Caco-2 (cell line): Measurements from ENCODE around the gene KCNG1. TPM values are rescaled to one million over a fixed set of nuclear protein-coding genes. Genes with fewer than 3 reads are reported as not detected.

ENCODE experiments used
- BruUV-seq: library from RNA; stranded (reverse); fragments of 400-500 nt; replicated peaks from 2 replicates; lab custom pipeline; 2021; lab: Mats Ljungman, UMichigan
- CTCF ChIA-PET: fragments of 300-600 bp; sonication (Branson Sonifier 250); formaldehyde crosslinking; loops from one replicate; lab custom pipeline; 2022; ENCODE audit warnings: antibody characterized with exemption; lab: Charles Lee
- POLR2A ChIA-PET: fragments of 300-600 bp; sonication (Branson Sonifier 250); formaldehyde crosslinking; loops from one replicate; lab custom pipeline; 2022; ENCODE audit warnings: antibody characterized with exemption; lab: Charles Lee
- DNase-seq, 2 experiments: peaks; one replicate each; pipeline versions ENCODE4 v3.0.0 to v3.0.0-alpha.2; 2020 to 2022
- H3K27me3 ChIP-seq: replicated peaks from 2 replicates; pipeline ENCODE4 v1.6.0; 2011; ENCODE audit warnings: low read length; ENCODE audit not compliant: control insufficient read depth, insufficient read depth
- H3K36me3 ChIP-seq: 2 replicates; pipeline ENCODE4 v1.5.1; 2011; ENCODE audit warnings: low read length; ENCODE audit not compliant: control insufficient read depth, insufficient read depth
- H3K4me1 ChIP-seq: fragments of 250-450 bp; sonication (Bioruptor Pico); 2 replicates; pipeline ENCODE4 v1.5.1; 2020; ENCODE audit warnings: mild to moderate bottlenecking
- H3K4me3 ChIP-seq: 2 replicates; pipeline ENCODE4 v1.5.1; 2011; ENCODE audit warnings: low read depth, mild to moderate bottlenecking, control low read depth, low read length
- H3K9me3 ChIP-seq: fragments of 250-450 bp; sonication (Bioruptor Pico); 2 replicates; pipeline ENCODE4 v1.5.1; 2020; ENCODE audit warnings: mild to moderate bottlenecking, moderate library complexity
- H3K27ac Mint-ChIP-seq: one replicate; pipeline ENCODE4 v1.8.0; 2022; ENCODE audit warnings: mixed read lengths; ENCODE audit not compliant: unreplicated experiment
- H3K27me3 Mint-ChIP-seq: one replicate; pipeline ENCODE4 v1.8.0; 2022; ENCODE audit warnings: mixed read lengths; ENCODE audit not compliant: insufficient read depth, unreplicated experiment
- H3K36me3 Mint-ChIP-seq: one replicate; pipeline ENCODE4 v1.8.0; 2022; ENCODE audit warnings: mild to moderate bottlenecking, mixed read lengths; ENCODE audit not compliant: insufficient read depth, unreplicated experiment
- H3K4me1 Mint-ChIP-seq: one replicate; pipeline ENCODE4 v1.8.0; 2022; ENCODE audit warnings: low read depth, mixed read lengths; ENCODE audit not compliant: unreplicated experiment
- H3K4me3 Mint-ChIP-seq: one replicate; pipeline ENCODE4 v1.8.0; 2022; ENCODE audit warnings: mild to moderate bottlenecking, moderate library complexity, mixed read lengths; ENCODE audit not compliant: unreplicated experiment
- H3K9me3 Mint-ChIP-seq: one replicate; pipeline ENCODE4 v1.8.0; 2022; ENCODE audit warnings: mixed read lengths; ENCODE audit not compliant: unreplicated experiment
- intact Hi-C: fragments of 100-400 bp; cut with micrococcal nuclease; formaldehyde crosslinking; loops from one replicate; pipeline ENCODE4 v1.10.0; 2022; ENCODE audit not compliant: unreplicated experiment
- total RNA-seq: library from RNA; stranded (reverse); gene quantifications from 2 replicates; pipeline ENCODE4 v1.2.3, GENCODE V29; 2022
- TF ChIP-seq, protein P1 (sequence below), 2 experiments: fragments of 200-600 bp in 1 of 2; IDR thresholded peaks; 1 replicate in 1 of 2; 2 replicates in 1 of 2; pipeline versions ENCODE4 v1.5.1 to v1.8.0; 2011 to 2022; ENCODE audit warnings: antibody characterized with exemption in 1 of 2, control low read depth in 1 of 2, inconsistent platforms in 1 of 2, low read depth in 1 of 2, low read length in 1 of 2, mild to moderate bottlenecking in 1 of 2, moderate library complexity in 1 of 2; ENCODE audit not compliant: insufficient read depth in 1 of 2, severe bottlenecking in 1 of 2, unreplicated experiment in 1 of 2

The KCNG1 gene
- total RNA-seq, 1 experiment from 2014 or later = 1.5 TPM

DNA sequence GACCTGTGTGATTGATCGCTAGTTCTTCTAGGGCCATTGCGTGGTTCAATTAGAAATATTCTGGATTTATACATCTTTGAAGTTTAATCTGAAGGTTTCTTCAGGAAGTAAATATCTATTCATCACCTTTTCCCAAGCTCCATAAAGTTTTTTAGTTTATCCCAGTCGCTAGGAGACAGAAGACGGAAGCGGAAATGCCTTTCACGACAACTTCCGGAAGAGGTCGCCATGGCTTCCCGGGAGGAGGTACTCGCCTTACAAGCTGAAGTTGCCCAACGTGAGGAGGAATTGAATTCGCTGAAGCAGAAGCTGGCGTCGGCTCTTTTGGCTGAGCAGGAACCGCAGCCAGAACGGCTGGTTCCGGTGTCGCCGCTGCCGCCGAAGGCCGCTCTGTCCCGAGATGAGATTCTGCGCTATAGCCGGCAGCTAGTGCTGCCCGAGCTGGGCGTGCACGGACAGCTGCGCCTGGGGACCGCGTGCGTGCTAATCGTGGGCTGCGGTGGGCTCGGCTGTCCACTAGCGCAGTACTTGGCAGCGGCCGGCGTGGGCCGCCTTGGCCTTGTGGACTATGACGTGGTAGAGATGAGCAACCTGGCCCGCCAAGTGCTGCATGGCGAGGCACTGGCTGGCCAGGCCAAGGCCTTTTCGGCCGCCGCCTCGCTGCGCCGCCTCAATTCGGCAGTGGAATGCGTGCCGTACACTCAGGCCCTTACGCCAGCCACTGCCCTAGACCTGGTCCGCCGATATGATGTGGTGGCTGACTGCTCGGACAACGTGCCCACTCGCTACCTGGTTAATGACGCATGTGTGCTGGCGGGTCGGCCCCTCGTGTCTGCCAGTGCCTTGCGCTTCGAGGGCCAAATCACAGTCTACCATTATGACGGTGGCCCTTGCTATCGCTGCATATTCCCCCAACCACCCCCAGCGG is 64.0 kb downstream of the KCNG1 start, which contains the start of gene MOCS3:
Gene MOCS3, plus strand, starts transcription at position 204 of the 928 bp plus-strand sequence. Its CDS starts 25 bp downstream, at position 229.
- Mint-ChIP-seq H3K4me1 (peaks cover 22% of the 10 kb centered on the region), H3K9me3 (no peaks in the 10 kb centered on the region), H3K36me3 (peaks cover 56% of the 10 kb centered on the region), H3K27ac (peak within 1 kb of the TSS; percentile 97), H3K27me3 (no peaks in the 10 kb centered on the region), H3K4me3 (peak within 1 kb of the TSS; percentile 92)
- POLR2A ChIA-PET = interaction anchor here (0.6 to 3.2 kb wide), 18 partner anchors 9 to 356 kb away, joined by 3 to 105 read pairs (median 4); partner anchors contain the start of genes ADNP, BCAS4 and PARD6B
- CTCF ChIA-PET = interaction anchor here (0.8 to 3.0 kb wide), 10 partner anchors 9 to 604 kb away, joined by 3 to 42 read pairs (median 4); partner anchors contain the start of genes ADNP and BCAS4
- H3K4me1 ChIP-seq = peaks cover 16% of the 10 kb centered on the region
- peak within 1 kb of the TSS; percentile 91 for H3K4me3 ChIP-seq
- DNase-seq = peak; percentile 94 to 96
- H3K36me3 ChIP-seq = no peaks in the 10 kb centered on the region
- BruUV-seq = TSS peak; percentile 68
- TF ChIP-seq, protein P1, sequence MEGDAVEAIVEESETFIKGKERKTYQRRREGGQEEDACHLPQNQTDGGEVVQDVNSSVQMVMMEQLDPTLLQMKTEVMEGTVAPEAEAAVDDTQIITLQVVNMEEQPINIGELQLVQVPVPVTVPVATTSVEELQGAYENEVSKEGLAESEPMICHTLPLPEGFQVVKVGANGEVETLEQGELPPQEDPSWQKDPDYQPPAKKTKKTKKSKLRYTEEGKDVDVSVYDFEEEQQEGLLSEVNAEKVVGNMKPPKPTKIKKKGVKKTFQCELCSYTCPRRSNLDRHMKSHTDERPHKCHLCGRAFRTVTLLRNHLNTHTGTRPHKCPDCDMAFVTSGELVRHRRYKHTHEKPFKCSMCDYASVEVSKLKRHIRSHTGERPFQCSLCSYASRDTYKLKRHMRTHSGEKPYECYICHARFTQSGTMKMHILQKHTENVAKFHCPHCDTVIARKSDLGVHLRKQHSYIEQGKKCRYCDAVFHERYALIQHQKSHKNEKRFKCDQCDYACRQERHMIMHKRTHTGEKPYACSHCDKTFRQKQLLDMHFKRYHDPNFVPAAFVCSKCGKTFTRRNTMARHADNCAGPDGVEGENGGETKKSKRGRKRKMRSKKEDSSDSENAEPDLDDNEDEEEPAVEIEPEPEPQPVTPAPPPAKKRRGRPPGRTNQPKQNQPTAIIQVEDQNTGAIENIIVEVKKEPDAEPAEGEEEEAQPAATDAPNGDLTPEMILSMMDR (IDR thresholded peaks at IDR 0.05; ENCODE audit: insufficient read depth in 1 of 2, low read depth in 1 of 2, low read length in 1 of 2, severe bottlenecking in 1 of 2, unreplicated experiment in 1 of 2) = peak in 1 of 2 experiments; percentile 37
- H3K9me3 ChIP-seq = no peaks in the 10 kb centered on the region
- H3K27me3 ChIP-seq = no peaks in the 10 kb centered on the region
- intact Hi-C loops = loop anchor here (1.0 kb wide), 2 partner anchors 28 to 169 kb away; partner anchors contain the start of gene ADNP

DNA sequence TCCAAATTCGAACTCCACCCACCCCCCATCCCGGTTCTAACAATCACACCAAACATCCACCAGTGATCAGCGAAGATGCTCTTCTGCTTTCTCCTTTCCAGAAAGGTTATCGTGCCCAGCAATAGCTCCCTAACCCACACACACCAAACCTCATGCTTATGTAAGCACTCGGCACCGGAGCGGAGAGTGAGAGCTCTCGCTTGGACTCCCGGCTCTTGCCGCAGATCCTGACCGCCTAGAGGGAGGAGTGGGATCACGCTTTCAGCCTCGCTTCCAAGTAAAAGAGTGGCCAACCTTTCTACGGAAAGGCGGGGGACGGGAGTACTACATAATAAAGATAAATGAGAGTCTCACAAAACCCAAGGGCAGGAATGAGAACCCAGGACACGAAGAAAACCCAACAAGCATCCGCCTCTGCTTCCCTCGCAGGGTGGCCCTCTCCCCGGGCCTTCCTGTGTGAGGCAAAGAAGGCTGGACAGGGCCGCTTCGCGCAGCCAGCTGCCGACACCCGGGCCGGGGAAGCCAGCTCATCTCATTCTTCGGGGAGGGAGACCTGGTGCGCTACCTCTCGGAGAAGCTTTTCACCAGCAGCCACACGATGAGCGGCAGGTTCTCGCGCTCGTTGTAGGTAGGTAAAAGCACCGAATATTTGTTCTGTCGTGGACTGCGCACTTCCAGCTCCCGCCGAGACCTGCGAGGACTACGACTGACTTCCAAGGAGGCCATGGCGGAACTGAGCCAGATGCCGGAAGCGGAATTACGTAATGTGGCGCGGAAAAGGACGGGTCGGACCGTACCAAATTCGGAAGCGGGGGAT is 64.9 kb downstream of the KCNG1 start, which contains the start of gene DPM1:
Gene DPM1, minus strand, starts transcription at position 735 of the 817 bp plus-strand sequence. Its CDS starts 9 bp downstream, at position 726.
- TF ChIP-seq, protein P1 (IDR thresholded peaks at IDR 0.05; ENCODE audit: insufficient read depth in 1 of 2, low read depth in 1 of 2, low read length in 1 of 2, severe bottlenecking in 1 of 2, unreplicated experiment in 1 of 2) = no peak
- Mint-ChIP-seq H3K4me3 (peak within 1 kb of the TSS; percentile 92), H3K36me3 (peaks cover 64% of the 10 kb centered on the region), H3K27ac (peak within 1 kb of the TSS; percentile 97), H3K4me1 (peaks cover 22% of the 10 kb centered on the region), H3K27me3 (no peaks in the 10 kb centered on the region), H3K9me3 (no peaks in the 10 kb centered on the region)
- Histone ChIP-seq H3K4me3 (peak within 1 kb of the TSS; percentile 91), H3K27me3 (no peaks in the 10 kb centered on the region), H3K4me1 (peaks cover 16% of the 10 kb centered on the region), H3K9me3 (no peaks in the 10 kb centered on the region), H3K36me3 (peaks cover under 1% of the 10 kb centered on the region; the same call in 1 of the 2 replicates)
- BruUV-seq = no TSS peak
- intact Hi-C loops = loop anchor here (1.0 kb wide), 3 partner anchors 27 to 168 kb away; partner anchors contain the start of genes ADNP and BCAS4
- POLR2A ChIA-PET = interaction anchor here (0.6 to 3.2 kb wide), 23 partner anchors 10 to 842 kb away, joined by 3 to 105 read pairs (median 4); partner anchors contain the start of genes ADNP, BCAS4 and PARD6B
- CTCF ChIA-PET = interaction anchor here (0.6 to 3.0 kb wide), 12 partner anchors 10 to 937 kb away, joined by 3 to 42 read pairs (median 3); partner anchors contain the start of genes ADNP and BCAS4
- DNase-seq = peak; percentile 94 to 97
